Gastroesophageal sphincter (tissue), 4 donors: Measurements from ENCODE around the gene BTBD9. TPM values are rescaled to one million over a fixed set of nuclear protein-coding genes. Genes with fewer than 3 reads are reported as not detected.

Experiments
- ATAC-seq: fragments of 150-250 bp; one replicate; pipeline ENCODE4 v1.9.1; 2016; ENCODE audit warnings: mild to moderate bottlenecking, moderate library complexity
- H3K27ac ChIP-seq, 4 donors: fragments of 200-600 bp; sonication (generic) in 3 of 4; 1 replicate in 3 of 4; 2 replicates in 1 of 4; pipeline ENCODE4 v1.5.1; 2016 to 2019
- H3K27me3 ChIP-seq: fragments of 200-600 bp; sonication (generic); one replicate; pipeline ENCODE4 v1.5.1; 2019
- H3K36me3 ChIP-seq, 2 donors: fragments of 200-600 bp; sonication (generic); one replicate each; pipeline ENCODE4 v1.5.1; 2019; ENCODE audit warnings: control low read depth in 1 of 2
- H3K4me1 ChIP-seq, 3 donors: fragments of 200-600 bp; sonication (generic); 1 replicate in 2 of 3; 2 replicates in 1 of 3; pipeline ENCODE4 v1.5.1; 2016 to 2019; ENCODE audit warnings: control low read depth in 2 of 3
- H3K4me3 ChIP-seq, 2 donors: fragments of 200-600 bp; sonication (generic); one replicate each; pipeline ENCODE4 v1.5.1; 2019; ENCODE audit warnings: mild to moderate bottlenecking in 1 of 2, moderate library complexity in 1 of 2
- H3K9me3 ChIP-seq, 3 donors: fragments of 200-600 bp; sonication (generic); one replicate each; pipeline ENCODE4 v1.5.1; 2017 to 2019; ENCODE audit warnings: control low read depth in 2 of 3
- EP300 ChIP-seq: sonication (generic); formaldehyde crosslinking; IDR thresholded peaks from one replicate; pipeline ENCODE4 v1.6.1; 2017; ENCODE audit warnings: antibody characterized with exemption, mild to moderate bottlenecking
- POLR2A ChIP-seq, 2 donors: fragments of 450-650 bp; IDR thresholded peaks; one replicate each; pipeline ENCODE4 v1.6.1; 2017; ENCODE audit warnings: antibody characterized with exemption in 2 of 2, mild to moderate bottlenecking in 2 of 2, moderate library complexity in 1 of 2
- POLR2AphosphoS5 ChIP-seq: sonication (generic); formaldehyde crosslinking; IDR thresholded peaks from one replicate; pipeline ENCODE4 v1.6.1; 2017; ENCODE audit warnings: antibody characterized with exemption
- WGBS, 2 donors: methylation state at CpG; one replicate each; pipeline ENCODE4 v1.1.5; 2018; ENCODE audit warnings: low coverage in 1 of 2; 5-methylcytosine and 5-hydroxymethylcytosine counted together
- total RNA-seq, 4 donors: library from RNA; depleted of rRNA; stranded (reverse); fragments of >200 nt; gene quantifications; one replicate each; pipeline ENCODE4 v1.1.0, GENCODE V29; 2016
- TF ChIP-seq, protein P1 (sequence below), 4 experiments: fragments of 200-600 bp in 2 of 4; fragments of 450-650 bp in 2 of 4; sonication (generic) in 1 of 4; IDR thresholded peaks; one replicate each; pipeline ENCODE4 v1.5.1; 2017 to 2019; ENCODE audit warnings: antibody characterized with exemption in 4 of 4, mild to moderate bottlenecking in 2 of 4, moderate library complexity in 2 of 4

The BTBD9 gene
- total RNA-seq, 4 donors from 2014 or later, result 11.3 to 18.9 (median 13.8) TPM

DNA sequence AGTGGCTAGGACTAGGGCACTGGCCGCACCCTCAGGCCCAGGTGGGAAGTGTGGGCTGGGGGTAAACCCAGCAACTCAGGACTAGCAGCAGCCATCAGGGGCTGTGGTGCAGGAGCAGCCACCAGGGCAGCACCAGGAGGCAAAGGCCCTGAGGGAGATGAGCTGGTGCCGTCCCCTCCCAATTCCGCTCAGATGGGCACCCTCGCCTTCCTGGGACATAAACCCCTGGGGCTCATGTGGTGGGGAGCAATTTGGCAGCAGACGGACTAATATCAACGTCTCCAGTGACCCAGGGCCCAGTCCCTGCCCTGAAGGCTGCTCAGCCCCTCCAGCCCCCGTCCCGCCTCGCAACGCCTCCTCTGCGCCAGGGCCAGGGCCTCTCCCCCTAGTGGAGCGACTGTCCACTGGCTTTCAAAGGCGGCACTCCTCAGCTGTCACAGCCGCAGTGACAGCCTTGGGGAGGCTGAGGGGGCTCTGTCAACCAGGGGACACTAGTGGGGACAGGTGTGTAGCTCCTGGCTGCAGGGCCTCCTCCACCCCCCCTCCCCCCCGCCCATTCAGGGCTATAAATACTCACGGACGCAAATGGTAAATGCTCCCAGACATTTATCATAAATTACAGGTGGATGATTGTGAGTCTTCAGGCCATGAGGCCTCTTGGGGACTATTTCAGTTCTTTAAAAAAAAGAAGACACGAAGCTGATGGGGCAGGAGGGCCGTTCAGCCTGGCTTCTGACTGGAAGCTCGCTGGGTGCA lies 470.3 kb downstream of the BTBD9 start:
- H3K4me1 ChIP-seq, result no peaks in the 10 kb centered on the region
- WGBS, 2 donors, result 75 to 100% methylated on average over 1 to 2 of the region's 20 CpGs
- TF ChIP-seq EP300, result no peak
- TF ChIP-seq POLR2AphosphoS5, result no peak
- TF ChIP-seq, protein P1, sequence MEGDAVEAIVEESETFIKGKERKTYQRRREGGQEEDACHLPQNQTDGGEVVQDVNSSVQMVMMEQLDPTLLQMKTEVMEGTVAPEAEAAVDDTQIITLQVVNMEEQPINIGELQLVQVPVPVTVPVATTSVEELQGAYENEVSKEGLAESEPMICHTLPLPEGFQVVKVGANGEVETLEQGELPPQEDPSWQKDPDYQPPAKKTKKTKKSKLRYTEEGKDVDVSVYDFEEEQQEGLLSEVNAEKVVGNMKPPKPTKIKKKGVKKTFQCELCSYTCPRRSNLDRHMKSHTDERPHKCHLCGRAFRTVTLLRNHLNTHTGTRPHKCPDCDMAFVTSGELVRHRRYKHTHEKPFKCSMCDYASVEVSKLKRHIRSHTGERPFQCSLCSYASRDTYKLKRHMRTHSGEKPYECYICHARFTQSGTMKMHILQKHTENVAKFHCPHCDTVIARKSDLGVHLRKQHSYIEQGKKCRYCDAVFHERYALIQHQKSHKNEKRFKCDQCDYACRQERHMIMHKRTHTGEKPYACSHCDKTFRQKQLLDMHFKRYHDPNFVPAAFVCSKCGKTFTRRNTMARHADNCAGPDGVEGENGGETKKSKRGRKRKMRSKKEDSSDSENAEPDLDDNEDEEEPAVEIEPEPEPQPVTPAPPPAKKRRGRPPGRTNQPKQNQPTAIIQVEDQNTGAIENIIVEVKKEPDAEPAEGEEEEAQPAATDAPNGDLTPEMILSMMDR (IDR thresholded peaks at IDR 0.05), result no peak
- no peak for TF ChIP-seq POLR2A (IDR thresholded peaks at IDR 0.05)
- H3K36me3 ChIP-seq, result peaks cover 0 to 22% of the 10 kb centered on the region in 2 donors
- ATAC-seq, result no peak
- no peaks in the 10 kb centered on the region for H3K27me3 ChIP-seq
- H3K9me3 ChIP-seq, result no peaks in the 10 kb centered on the region
- H3K27ac ChIP-seq, result no peak overlapping the region
- no peak overlapping the region for H3K4me3 ChIP-seq

DNA sequence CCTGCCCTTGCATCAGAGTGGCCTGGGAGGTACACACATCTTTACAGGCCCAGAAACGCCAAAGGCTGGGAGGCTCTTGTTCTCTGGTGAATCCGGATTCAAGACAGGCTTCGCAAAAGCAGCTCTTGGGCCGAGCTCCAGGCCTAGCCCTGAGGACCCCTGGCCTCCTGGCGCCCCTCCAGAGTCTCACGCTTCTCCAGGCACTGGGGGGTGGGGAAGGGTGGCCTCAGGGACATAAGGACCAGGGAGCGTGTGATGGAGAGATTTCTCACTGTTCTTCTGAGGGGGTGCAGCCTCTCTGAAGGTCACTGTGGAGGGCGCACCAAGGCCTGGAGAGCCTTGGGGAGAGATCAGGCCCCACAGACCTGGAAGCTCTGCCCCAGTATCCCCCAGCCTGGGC lies 471.0 kb downstream of the BTBD9 start:
- WGBS, 2 donors, result no CpG with 5 or more reads among the region's 8 CpGs
- ATAC-seq, result no peak
- peaks cover 0 to 15% of the 10 kb centered on the region in 2 donors for H3K36me3 ChIP-seq

DNA sequence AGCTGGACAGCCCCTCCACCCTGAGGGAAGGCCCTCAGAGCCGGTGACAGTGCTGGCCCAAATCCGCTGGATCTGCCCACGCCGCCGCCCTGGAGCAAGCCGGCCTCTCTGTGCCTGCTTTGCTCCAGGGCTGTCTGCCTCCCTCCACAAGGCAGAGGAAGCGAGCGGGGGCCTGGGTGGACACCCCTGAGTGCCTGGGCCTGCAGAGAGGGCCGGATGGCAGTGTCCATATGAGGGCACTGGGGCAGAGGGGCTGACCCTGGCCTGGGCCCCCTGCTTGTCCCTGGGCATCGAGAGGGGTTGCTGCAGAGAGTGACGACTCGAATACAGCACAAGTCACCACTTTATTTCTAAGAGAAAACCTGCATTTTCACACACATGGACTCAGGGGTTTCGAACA lies 471.6 kb downstream of the BTBD9 start:
- Histone ChIP-seq H3K27me3 (no peaks in the 10 kb centered on the region), H3K4me3 (no peak overlapping the region), H3K4me1 (no peaks in the 10 kb centered on the region), H3K27ac (no peak overlapping the region), H3K9me3 (no peaks in the 10 kb centered on the region), H3K36me3 (peaks cover 0 to 9% of the 10 kb centered on the region in 2 donors)
- WGBS, 2 donors, result 88% methylated on average over 5 of the region's 13 CpGs; no CpG with 5 or more reads in 1 of the 2 donors
- ATAC-seq, result no peak
- TF ChIP-seq POLR2AphosphoS5 (no peak), EP300 (no peak)
- TF ChIP-seq, protein P1 (IDR thresholded peaks at IDR 0.05), result no peak

More for the DNA sequence above, 471.0 kb downstream of the BTBD9 start:
- H3K27ac ChIP-seq, result no peak overlapping the region
- H3K4me1 ChIP-seq, result no peaks in the 10 kb centered on the region
- H3K4me3 ChIP-seq, result no peak overlapping the region
- TF ChIP-seq, protein P1 (IDR thresholded peaks at IDR 0.05), result no peak
- TF ChIP-seq POLR2A (IDR thresholded peaks at IDR 0.05), result no peak
- TF ChIP-seq POLR2AphosphoS5, result no peak
- TF ChIP-seq EP300, result no peak
- no peaks in the 10 kb centered on the region for H3K9me3 ChIP-seq
- H3K27me3 ChIP-seq, result no peaks in the 10 kb centered on the region

DNA sequence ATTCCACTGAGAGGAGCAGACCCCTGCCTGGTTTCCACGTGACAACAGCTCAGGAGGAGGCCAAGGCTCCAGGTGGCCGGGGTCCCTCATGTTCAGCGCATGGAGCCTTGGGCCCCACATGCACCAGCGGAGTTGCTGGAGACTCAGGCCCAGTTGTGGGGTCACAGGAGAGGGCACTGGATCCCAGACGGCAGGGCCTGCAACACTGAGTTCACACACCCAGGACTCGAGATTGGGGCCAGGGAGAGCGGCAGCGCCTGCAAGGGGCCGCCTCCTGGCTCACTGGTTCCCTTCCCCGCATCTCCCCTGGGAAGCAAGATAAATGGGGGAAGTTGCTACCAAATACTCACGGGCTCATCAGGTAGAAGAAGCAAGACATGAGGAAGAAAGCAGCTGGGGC lies 472.1 kb downstream of the BTBD9 start:
- no peak for ATAC-seq
- H3K36me3 ChIP-seq, result peaks cover 0 to 4% of the 10 kb centered on the region in 2 donors
- H3K4me3 ChIP-seq, result no peak overlapping the region
- no peak overlapping the region for H3K27ac ChIP-seq
- H3K27me3 ChIP-seq, result no peaks in the 10 kb centered on the region
- no peaks in the 10 kb centered on the region for H3K4me1 ChIP-seq
- 100% methylated on average over 3 of the region's 11 CpGs; no CpG with 5 or more reads in 1 of the 2 donors for WGBS, 2 donors
- TF ChIP-seq POLR2AphosphoS5 (no peak), POLR2A (IDR thresholded peaks at IDR 0.05) (no peak), EP300 (no peak)
- TF ChIP-seq, protein P1 (IDR thresholded peaks at IDR 0.05), result no peak
- no peaks in the 10 kb centered on the region for H3K9me3 ChIP-seq
